Right forelimb (tissue), 1 donor: ENCODE results near the gene LDLRAD3.

Experiments used
- DNase-seq: peaks from one replicate; pipeline ENCODE4 v3.0.0-alpha.2; 2018

Gene LDLRAD3

GRCh38 chr11:35928688-35929395 lies 15.0 kb upstream of the LDLRAD3 start:
- no peak for DNase-seq

- DNase-seq: no peak
Observed at GRCh38 chr11:35930466-35930865, 13.4 kb upstream of the LDLRAD3 start.

DNA sequence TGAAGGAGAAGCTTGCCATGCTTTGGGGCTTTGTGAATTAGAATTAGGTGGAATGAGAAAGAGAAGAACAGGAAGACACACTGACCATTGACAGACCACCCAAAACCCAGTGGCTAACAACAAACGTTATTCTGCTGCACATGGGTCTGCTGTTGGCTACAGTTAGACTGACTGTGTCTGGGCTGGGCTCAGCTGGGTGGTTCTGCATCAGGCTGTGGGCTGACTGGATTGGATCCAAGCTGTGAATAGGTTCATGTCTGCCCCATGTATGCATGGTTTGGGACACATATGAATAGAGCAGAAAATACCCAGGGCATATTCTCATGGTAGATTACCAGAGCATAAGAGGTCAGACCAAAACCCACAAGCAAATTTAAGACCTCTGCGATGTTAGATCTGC lies 11.7 kb upstream of the LDLRAD3 start:
- DNase-seq: no peak

- DNase-seq: no peak
Observed at GRCh38 chr11:35932681-35933319, 11.1 kb upstream of the LDLRAD3 start.

DNA sequence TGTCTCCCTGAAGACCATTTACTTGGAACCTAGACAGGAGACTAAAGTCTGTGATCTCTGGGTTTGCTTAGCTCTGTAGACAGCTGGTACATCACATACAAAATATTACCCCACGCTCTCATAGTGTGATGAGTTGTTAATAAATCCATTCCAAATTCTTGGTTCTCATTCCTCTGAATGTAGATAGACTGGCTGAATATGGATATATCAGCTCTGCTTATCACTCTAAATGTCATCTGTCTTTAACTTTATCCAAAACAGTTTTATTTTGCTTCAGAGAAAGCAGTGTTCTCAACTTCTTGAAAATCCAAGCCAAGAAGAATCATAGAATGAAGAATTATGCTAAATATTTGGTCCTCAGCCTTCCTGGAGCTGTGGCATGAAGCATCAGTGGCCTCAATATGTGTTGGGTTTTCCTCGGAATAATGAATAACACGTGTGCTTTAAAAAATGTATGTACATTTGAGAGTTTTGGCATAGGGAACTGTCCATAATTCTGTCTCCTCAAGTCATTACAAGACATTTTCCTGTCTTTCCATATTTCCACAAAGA lies 10.5 kb upstream of the LDLRAD3 start:
- DNase-seq: no peak

DNA sequence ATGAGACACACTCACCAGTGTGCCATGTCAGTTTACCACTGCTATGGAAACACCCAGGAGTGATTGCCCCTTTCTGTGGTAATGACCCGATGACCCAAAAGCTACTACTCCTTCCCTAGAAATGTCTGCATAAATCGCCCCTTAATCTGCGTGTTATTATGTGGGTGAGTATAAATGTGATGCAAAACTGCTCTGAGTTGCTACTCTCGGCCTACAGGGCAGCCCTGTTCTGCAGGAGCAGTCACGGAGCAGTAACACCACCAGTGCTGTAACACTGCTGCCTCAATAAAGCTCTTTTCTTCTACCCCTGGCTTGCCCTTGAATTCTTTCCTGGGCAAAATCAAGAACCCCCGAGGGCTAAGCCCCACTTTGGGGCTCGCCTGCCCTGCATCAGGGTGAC lies 9.6 kb upstream of the LDLRAD3 start:
- DNase-seq: no peak

- no peak for DNase-seq
Observed at GRCh38 chr11:35934981-35935380, 8.9 kb upstream of the LDLRAD3 start.

- no peak for DNase-seq
Observed at GRCh38 chr11:35935390-35935789, 8.5 kb upstream of the LDLRAD3 start.

DNA sequence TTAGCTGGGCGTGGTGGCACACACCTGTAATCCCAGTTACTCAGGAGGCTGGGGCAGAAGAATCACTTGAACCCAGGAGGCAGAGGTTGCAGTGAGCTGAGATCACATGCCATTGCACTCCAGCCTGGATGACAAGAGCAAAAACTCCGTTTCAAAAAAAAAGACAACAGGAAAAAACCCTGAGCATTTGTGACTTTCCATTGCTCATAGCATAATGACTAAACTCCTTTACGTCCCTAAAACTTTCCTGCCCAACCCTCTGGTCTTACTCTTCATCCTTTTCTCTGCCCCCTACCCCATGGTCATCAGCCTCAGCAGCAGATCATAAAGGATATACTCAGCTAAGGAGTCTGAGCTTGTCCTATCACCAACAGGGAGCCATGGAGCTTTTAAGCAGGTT lies 6.8 kb upstream of the LDLRAD3 start:
- DNase-seq: no peak

- DNase-seq: no peak
Observed at GRCh38 chr11:35937700-35938099, 6.2 kb upstream of the LDLRAD3 start.

DNA sequence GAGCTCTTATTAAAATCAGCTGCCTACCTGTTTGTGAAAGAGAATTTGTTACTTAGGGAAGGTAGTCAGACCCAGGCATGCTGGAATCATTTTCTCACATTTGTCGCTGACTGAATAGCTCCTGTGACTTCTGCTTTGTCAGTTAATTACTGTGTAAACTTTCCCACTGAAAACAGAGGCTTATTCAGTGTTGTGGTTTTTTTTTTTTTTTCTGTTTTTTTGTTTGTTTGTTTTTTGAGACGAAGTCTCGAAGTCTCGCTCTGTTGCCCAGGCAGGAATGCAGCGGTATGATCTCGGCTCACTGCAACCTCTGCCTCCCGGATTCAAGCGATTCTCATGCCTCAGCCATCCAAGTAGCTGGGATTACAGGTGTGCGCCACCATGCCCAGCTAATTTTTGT lies 5.6 kb upstream of the LDLRAD3 start:
- DNase-seq: no peak

DNA sequence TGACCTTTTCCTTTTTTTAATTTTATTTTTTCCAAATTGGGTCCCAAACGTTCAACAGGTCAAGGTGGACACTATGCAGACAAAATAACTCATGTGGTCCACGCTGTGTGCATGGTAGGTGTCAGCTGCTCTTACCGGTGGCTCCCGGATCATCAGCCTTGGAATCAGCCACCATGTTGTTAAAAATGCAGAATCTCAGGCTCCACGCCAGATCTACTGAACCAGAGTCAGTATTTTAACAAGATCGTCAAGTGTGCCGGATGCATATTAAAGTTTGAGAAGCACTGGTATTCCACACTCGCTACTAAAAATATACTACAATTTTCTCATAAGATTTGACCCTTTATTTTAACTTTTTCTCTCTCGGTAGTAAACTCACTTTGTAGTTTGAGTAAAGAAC lies 553 bp upstream of the LDLRAD3 start:
- DNase-seq: no peak

GRCh38 chr11:35944503-35945136 lies 758 bp downstream of the LDLRAD3 start:
- peak; percentile 64 for DNase-seq

DNA sequence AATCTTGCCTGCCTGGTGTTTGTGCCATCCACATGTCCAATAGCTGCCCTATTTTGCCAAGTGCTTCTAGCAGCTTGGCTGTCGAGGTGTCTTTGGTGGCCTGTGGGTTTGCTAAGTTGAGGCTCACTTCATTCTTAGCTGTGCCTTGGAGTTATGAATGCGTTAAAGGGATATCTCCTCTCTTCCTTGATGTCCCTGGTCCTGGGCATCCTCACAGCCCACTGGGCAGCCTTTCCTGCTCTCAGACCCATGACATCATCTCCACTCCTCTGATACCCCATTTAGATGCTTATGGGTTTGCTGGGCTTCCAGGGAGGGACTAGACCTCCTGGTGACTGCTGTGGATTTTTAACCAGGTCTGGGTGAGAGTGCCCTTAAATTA lies 1.3 kb downstream of the LDLRAD3 start:
- no peak for DNase-seq

DNA sequence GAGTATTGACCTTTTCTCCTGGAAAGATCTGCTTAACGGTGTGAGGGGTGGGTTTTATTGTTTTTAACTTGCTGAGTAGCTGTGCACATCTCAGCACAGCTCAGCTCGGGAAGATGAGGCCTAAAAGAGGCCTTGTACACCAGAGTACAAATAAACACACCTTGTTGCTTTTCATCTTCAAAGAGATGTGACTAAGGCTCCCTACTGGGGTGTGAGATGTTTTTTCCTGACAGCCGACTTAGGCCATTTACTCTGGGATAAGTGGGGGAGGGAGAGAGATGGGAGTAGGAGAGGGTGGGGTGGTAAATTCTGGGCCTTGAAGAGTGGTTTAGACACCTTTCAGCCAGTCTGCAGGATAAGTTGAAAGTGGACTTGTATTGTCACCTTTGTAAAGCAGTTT lies 2.9 kb downstream of the LDLRAD3 start:
- no peak for DNase-seq

DNA sequence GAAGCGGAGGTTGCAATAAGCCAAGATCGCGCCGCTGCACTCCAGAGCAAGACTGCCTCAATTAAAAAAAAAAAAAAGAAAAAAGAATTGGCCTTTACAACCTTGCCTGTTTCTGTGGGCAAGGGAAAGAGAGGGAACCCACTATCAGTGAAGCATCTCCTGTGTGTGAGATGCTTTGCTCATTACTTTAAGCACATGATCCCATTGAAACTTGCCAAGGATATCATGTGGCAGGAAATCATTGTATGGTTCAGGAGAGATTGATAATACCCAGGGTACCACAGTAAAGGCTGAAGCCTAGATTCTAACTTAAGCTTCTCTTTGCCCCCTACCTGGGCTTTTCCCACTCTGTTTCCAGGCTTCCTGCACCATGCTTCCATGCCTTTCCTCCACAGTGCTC lies 3.6 kb downstream of the LDLRAD3 start:
- no peak for DNase-seq

DNA sequence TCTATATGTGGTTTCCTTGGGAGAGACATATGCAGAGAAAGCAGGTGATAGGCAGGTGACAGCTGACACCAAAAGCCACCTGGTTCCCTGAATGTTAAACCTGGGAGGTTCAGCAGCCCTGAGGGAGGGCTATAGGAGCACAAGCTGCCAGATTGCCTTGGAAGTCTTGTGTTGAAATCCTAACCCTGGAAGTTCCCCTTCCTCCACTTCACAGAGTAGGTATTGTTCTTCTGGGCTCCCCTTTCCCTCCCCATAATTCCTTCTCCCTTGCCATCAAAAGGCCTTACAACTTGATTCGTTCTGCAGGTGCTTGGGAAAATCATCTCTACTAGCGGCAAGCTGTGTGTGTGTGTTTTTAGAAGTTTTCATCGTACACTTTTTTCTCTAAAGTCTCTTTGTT lies 5.4 kb downstream of the LDLRAD3 start:
- DNase-seq: no peak

GRCh38 chr11:35950082-35950481 lies 6.2 kb downstream of the LDLRAD3 start:
- no peak for DNase-seq

DNA sequence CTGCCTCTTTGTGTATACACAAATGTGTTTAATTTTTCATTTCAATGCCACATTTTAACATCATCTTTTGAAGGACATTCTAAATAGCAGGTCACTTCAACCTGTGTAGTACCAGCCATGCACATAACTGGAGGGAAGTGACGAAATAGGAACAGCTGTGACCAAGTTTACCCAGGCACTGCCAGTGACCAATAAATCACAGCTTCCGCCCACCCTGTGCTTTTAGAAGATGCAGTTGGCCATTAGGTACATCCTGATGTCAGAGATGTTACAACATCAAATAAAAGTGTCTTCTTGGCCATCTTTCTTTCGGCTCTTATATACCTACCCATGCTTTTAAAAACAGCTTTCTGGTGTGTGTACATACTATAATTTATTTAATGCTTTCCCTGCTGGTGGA lies 7.8 kb downstream of the LDLRAD3 start:
- DNase-seq: no peak

DNA sequence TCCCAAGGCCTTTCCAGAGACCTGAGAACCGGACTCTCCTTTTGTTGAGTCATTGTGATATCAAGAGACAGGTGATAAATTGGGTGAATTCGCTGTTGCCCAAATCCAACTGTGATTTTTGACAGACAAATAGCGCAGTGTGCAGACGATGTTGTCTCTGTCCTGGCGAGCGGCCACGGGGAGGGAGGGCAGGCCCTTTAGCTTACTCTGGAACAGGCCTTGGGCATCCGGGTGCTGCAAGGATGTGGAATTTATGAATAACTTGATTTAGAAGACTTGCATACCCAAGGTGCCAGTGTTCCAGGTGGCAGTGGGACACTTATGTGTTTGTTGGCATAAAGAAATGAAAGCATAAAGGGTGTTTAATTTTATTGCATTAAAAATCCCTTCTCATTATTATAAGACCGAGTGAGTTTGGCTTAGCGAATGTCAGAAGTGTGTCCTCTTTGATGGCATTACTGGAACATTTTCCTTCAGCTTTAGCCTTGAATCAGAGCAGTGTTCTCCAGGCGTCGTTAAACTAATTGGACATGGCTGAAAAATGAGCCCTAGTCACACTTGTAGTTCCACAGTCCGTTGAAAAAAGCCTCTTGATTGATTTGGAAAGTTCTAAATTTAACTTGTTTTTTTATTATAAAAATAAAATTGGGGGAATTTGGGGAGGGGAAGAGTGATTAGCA lies 9.4 kb downstream of the LDLRAD3 start:
- DNase-seq: peak; percentile 69

DNA sequence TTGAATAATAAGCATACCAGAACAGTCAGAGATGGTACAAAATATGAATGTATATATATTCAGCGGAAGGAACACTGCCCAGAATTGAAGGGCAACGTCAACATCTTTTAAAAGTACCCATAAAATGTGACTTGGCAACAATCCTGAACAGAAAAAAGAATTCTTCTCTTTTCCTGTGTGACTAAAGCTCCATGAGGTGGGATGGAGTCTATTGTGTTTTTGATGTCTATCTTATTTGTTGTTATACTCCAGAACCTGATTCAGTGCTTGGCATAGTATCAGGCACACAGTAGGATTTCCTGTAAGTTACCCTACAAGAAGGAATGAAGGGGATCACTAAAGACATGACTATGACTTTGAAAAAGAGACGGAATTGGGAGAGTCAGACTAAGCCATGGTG lies 10.3 kb downstream of the LDLRAD3 start:
- DNase-seq: no peak

GRCh38 chr11:35955636-35956035 lies 11.8 kb downstream of the LDLRAD3 start:
- no peak for DNase-seq

- no peak for DNase-seq
Observed at GRCh38 chr11:35962369-35963138, 18.7 kb downstream of the LDLRAD3 start.
